ENCODE data around the gene CARS1.

CARS1 gene

GRCh38 chr11:3058753-3059664 lies 1.8 kb upstream of the CARS1 start:
- DNase-seq, result no peak

GRCh38 chr11:3056296-3057068 lies 741 bp downstream of the CARS1 start:
- peak; percentile 54 to 58 for DNase-seq

GRCh38 chr11:3055891-3056290 lies 1.3 kb downstream of the CARS1 start:
- DNase-seq, result no peak

- DNase-seq, result no peak
Observed at GRCh38 chr11:3052567-3052966, 4.7 kb downstream of the CARS1 start.

GRCh38 chr11:3052109-3052479 lies 5.1 kb downstream of the CARS1 start:
- DNase-seq, result no peak

GRCh38 chr11:3051196-3052108 lies 5.8 kb downstream of the CARS1 start:
- no peak for DNase-seq

GRCh38 chr11:3050386-3051195 lies 6.6 kb downstream of the CARS1 start:
- no peak for DNase-seq

GRCh38 chr11:3049430-3050243 lies 7.6 kb downstream of the CARS1 start:
- DNase-seq, result peak; percentile 63 to 76

- no peak for DNase-seq
Observed at GRCh38 chr11:3047637-3048036, 9.6 kb downstream of the CARS1 start.

- no peak for DNase-seq
Observed at GRCh38 chr11:3046641-3047040, 10.6 kb downstream of the CARS1 start.

GRCh38 chr11:3046190-3046589 lies 11.0 kb downstream of the CARS1 start:
- DNase-seq, result no peak

- no peak for DNase-seq
Observed at GRCh38 chr11:3044915-3045314, 12.3 kb downstream of the CARS1 start.

- DNase-seq, result no peak
Observed at GRCh38 chr11:3044004-3044403, 13.2 kb downstream of the CARS1 start.

- no peak for DNase-seq
Observed at GRCh38 chr11:3043315-3043871, 13.8 kb downstream of the CARS1 start.

GRCh38 chr11:3042496-3043314 lies 14.5 kb downstream of the CARS1 start:
- DNase-seq, result no peak

GRCh38 chr11:3041699-3042441 lies 15.4 kb downstream of the CARS1 start:
- no peak for DNase-seq

GRCh38 chr11:3040881-3041280 lies 16.3 kb downstream of the CARS1 start:
- no peak for DNase-seq

- no peak for DNase-seq
Observed at GRCh38 chr11:3037945-3038271, 19.3 kb downstream of the CARS1 start.

Measured in activated T-cell treated with anti-CD3 and anti-CD28 coated beads, Interleukin-2, amount 50 U/mL, for 48 hours (primary cell).